KOPT-K1 (cell line): Measurements from ENCODE around the gene PSMC3.
A peak's percentile ranks its signal among the peaks of the same experiment; 100 is the strongest.

Experiments
- H3K27ac ChIP-seq: fragments of 200-600 bp; sonication (generic); 2 replicates; pipeline ENCODE4 v1.5.1; 2016; ENCODE audit warnings: antibody characterized with exemption, mild to moderate bottlenecking, low read depth, low read length; ENCODE audit not compliant: poor library complexity, severe bottlenecking
- H3K36me3 ChIP-seq: fragments of 200-600 bp; sonication (generic); 2 replicates; pipeline ENCODE4 v1.5.1; 2017; ENCODE audit warnings: antibody characterized with exemption, mild to moderate bottlenecking, low read length, moderate library complexity; ENCODE audit not compliant: insufficient read depth
- H3K9me3 ChIP-seq: fragments of 200-600 bp; sonication (generic); 2 replicates; pipeline ENCODE4 v1.5.1; 2017; ENCODE audit warnings: antibody characterized with exemption, low read length, mild to moderate bottlenecking; ENCODE audit not compliant: insufficient read depth, poor library complexity, severe bottlenecking

PSMC3 gene

GRCh38 chr11:47395223-47396048, 30.8 kb downstream of the PSMC3 start:
- Histone ChIP-seq H3K36me3 (no peaks in the 10 kb centered on the region), H3K27ac (peak overlapping the region; percentile 85), H3K9me3 (no peaks in the 10 kb centered on the region)

GRCh38 chr11:47394322-47395222, 31.7 kb downstream of the PSMC3 start:
- Histone ChIP-seq H3K9me3 (no peaks in the 10 kb centered on the region), H3K27ac (peak overlapping the region; percentile 85), H3K36me3 (no peaks in the 10 kb centered on the region)

- Histone ChIP-seq H3K9me3 (no peaks in the 10 kb centered on the region), H3K36me3 (no peaks in the 10 kb centered on the region), H3K27ac (peak overlapping the region; percentile 85)
Measured at GRCh38 chr11:47394050-47394321, 32.3 kb downstream of the PSMC3 start.

- Histone ChIP-seq H3K27ac (peak overlapping the region; percentile 85), H3K36me3 (no peaks in the 10 kb centered on the region), H3K9me3 (no peaks in the 10 kb centered on the region)
Measured at GRCh38 chr11:47393163-47394049, 32.8 kb downstream of the PSMC3 start.

GRCh38 chr11:47392546-47393162, 33.6 kb downstream of the PSMC3 start:
- H3K36me3 ChIP-seq: no peaks in the 10 kb centered on the region
- no peaks in the 10 kb centered on the region for H3K9me3 ChIP-seq
- H3K27ac ChIP-seq: no peak overlapping the region

- H3K27ac ChIP-seq: no peak overlapping the region
- no peaks in the 10 kb centered on the region for H3K36me3 ChIP-seq
- no peaks in the 10 kb centered on the region for H3K9me3 ChIP-seq
Measured at GRCh38 chr11:47391711-47392432, 34.4 kb downstream of the PSMC3 start.

- Histone ChIP-seq H3K36me3 (no peaks in the 10 kb centered on the region), H3K27ac (no peak overlapping the region)
Measured at GRCh38 chr11:47391077-47391583, 35.1 kb downstream of the PSMC3 start.

GRCh38 chr11:47390422-47390760, 35.8 kb downstream of the PSMC3 start:
- H3K9me3 ChIP-seq: no peaks in the 10 kb centered on the region
- no peaks in the 10 kb centered on the region for H3K36me3 ChIP-seq
- H3K27ac ChIP-seq: no peak overlapping the region

More at GRCh38 chr11:47391077-47391583, 35.1 kb downstream of the PSMC3 start:
- H3K9me3 ChIP-seq: no peaks in the 10 kb centered on the region

- Histone ChIP-seq H3K27ac (no peak overlapping the region), H3K36me3 (no peaks in the 10 kb centered on the region), H3K9me3 (no peaks in the 10 kb centered on the region)
Measured at GRCh38 chr11:47389577-47390421, 36.4 kb downstream of the PSMC3 start.

GRCh38 chr11:47388697-47389576, 37.3 kb downstream of the PSMC3 start:
- H3K9me3 ChIP-seq: no peaks in the 10 kb centered on the region
- no peak overlapping the region for H3K27ac ChIP-seq
- no peaks in the 10 kb centered on the region for H3K36me3 ChIP-seq

- no peaks in the 10 kb centered on the region for H3K36me3 ChIP-seq
- no peaks in the 10 kb centered on the region for H3K9me3 ChIP-seq
- H3K27ac ChIP-seq: no peak overlapping the region
Measured at GRCh38 chr11:47387944-47388696, 38.1 kb downstream of the PSMC3 start.

- no peaks in the 10 kb centered on the region for H3K36me3 ChIP-seq
- H3K27ac ChIP-seq: no peak overlapping the region
- H3K9me3 ChIP-seq: no peaks in the 10 kb centered on the region
Measured at GRCh38 chr11:47384498-47384897, 41.7 kb downstream of the PSMC3 start.
